Stimulated activated CD4-positive, alpha-beta T cell treated with anti-CD3 and anti-CD28 coated beads, Interleukin-4, amount 100 ng/mL, for 1 hour (primary cell): ENCODE results near the gene ARHGEF28.

Experiments
- DNase-seq: peaks from one replicate; pipeline ENCODE4 v3.0.0-alpha.2; 2020

Gene ARHGEF28

DNA sequence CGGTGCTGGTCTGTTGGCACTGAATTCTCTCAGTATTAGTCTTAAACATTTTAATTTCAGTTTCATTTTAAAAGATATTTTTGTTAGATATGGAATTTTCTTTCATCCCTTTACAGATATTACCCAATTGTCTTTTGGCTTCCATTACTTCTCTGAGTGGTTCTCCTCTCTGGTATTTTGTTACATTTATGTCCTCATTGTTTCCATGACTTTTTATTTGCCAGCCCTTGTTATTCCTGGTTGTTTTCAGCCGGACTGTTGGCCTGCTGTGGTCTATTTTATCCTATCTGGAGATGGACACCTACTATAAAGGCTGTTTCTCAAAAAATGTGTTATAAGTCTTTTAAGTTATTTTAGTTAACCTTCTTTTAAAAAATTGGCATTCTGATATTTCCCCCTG, 117.2 kb downstream of the ARHGEF28 start:
- no peak for DNase-seq

DNA sequence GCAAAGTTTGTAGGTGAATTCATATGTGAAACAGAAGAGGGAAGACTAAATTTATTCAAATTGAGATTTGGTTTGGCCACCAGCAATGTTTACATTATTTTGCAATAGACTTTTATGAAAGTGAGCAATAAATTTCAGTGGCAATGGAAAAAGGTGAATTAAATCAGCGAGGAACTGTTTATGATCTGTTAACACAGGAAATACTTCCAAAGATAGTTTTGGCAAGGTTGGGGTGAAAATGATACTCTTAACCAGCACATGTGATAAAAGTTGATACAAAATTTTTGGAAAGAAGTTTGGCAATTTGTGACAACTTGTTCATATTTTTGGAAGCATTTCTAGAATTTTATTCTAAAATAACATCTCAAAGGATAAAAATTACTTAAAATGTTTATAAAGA, 119.8 kb downstream of the ARHGEF28 start:
- no peak for DNase-seq

DNA sequence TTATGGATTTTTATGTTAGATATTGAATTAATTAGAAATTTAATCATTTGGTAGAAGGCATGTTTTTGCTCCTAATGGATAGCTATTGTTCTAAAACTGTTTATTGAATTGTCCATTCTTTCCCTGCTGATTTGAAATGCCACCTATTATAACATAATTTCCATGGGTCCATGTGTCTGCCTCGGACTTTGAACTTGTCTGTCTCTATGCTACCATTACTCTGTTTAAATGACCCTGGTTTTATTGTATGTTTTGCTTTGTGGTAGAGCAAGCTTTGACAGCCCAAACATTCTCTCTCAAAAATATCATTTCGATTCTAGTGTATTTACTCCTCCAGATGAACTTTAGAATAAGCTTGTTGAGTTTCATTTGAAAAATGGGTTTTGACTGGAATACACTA, 120.6 kb downstream of the ARHGEF28 start:
- no peak for DNase-seq

DNA sequence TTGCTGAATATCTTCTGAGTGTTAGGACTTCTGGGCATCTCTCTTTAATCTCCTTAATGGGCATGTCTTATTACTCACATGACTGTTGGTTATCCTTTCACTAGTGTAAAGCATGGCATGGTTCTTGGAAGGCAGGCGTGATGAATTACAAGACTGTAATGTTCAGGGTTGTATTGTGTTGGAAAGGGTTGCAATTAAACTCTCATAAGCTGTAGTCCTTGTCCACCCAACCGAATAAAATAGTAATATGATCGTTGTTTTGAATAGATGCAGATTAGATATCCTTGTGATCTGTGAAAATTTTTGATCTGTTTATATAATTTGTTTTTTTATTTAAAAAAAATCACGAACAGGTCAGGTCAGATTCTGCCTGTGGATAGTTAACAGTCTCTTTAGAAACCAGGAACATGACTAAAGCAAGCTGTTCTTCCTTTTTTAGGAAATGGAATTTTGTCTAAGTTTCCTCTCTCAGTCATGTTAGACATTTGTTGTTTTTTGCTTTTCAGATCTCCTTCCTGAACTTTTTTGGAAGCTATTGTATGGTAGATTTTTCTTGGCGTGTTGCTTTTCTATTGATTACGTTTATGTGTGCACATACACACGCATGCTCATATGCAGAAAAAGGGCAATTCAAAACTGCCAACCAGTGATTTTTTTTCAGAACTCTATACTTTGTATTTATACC, 121.8 kb downstream of the ARHGEF28 start:
- no peak for DNase-seq

DNA sequence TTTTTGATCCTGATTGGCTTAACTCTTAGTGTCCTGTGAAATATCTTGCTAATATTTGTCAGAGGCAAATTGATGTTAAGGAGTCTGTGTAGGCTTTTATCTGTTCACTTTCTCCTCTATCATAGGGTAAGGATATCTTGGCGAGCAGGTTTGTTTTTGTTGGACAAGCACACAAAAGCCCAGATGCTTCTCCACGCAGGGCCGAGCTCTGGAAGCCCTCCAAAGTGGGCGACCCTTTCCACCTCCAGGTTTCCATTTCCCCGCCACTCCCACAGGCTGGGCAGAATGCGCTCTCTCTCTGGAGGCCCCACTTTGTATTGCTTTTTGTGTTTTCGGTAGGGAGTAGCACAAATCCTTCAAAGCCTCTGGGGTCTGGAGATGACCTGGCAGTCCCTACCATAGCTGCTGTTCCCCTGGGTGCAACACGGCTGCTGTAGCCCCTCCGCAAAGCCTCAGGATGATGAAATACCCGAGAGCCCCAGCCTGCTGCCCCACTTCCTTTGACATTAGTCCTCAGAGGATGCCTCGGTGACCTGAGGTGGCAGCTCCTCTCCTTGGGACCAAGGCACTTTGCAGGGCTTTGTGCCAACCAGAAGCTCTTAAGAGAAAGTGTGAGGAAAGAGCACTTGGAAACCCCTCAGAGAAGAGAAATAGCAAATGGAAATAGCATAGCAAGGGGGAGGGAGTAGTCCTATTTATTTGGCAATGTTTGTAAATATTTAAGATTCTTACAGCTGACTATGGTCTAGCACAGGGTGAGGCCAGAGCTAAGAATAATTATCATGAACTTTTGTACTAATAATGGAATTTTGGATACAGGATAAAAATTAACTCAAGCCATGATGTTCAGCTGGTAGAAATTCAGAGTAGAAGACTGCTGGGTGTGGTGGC, 122.8 kb downstream of the ARHGEF28 start:
- no peak for DNase-seq

DNA sequence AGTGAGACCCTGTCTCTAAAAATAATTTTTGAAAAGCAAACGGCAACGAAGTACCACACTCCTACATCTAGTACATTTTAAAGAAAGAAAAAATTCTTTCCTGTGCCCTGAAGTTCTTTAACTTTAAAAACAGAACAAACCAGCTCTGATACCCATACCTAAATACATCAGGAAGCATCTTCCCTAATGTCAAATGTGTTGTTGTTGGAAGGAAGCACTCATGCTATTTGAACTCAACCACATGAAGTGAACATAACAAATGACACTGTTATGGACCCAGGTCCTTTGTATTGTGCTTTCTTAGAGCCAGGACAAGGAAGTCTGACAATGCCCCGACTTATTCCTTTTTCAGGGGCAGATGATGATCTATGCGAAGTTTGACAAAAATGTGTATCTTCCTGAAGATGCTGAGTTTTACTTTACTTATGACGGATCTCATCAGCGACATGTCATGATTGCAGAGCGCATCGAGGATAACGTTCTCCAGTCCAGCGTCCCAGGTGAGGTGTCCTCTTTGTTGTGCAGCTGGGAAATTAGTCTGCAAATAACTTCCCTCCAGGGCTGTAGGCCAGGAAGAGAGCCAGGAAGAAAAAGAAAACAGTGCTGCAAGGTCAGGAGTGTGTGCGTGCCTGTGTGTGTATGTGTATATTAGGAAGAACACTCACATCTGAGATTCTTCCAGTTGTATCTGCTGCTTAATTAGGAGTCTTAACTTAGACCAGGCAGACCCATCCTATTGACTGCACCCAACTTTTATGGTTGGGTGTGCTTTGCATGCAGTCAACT, 123.7 kb downstream of the ARHGEF28 start:
- no peak for DNase-seq

DNA sequence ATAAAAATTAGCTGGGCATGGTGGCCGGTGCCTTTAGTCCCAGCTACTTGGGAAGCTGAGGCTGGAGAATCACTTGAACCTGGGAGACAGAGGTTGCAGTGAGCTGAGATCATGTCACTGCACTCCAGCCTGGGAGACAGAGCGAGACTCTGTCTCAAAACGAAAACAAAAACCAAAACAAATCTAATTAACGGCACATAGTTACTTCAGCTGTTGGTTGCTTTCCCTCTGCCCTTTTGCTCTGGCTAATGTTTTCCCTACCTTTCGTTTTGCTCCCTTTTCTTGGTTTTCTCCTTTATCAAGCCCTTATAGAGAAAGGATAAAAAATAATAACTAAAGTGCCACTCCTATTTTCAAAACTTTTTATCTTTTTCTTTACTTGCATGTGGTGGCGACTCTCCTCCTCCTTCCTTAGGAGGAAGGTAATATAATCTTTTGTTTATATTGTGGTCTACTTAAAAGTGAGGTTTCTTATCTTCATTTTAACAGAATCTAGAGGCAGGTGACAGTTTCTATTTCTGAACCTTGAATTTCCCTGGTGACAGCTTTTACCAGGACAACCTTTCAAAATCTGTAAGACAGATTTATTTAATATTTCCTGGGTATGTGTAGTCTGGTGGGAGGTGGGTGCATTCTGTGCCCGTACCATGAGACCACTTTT, 125.4 kb downstream of the ARHGEF28 start:
- no peak for DNase-seq

DNA sequence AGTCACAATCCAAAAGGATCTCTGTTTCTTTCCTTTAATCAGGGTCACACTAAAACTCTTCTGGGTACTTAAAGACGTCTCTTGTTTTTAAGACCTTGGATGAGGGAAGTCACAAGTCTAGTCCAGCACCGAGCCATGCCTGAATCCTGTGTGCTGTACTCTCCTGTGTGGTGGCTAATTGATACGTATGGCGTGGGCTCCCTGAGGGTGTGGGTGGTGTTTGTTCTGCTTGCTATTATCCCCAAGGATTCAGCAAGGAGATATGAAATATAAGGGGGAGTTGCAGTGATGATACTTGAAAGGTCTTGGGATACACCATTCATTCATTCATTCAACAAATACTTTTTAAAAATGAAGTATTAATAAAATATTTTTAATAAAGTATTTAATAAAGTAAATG, 128.3 kb downstream of the ARHGEF28 start:
- DNase-seq: no peak

DNA sequence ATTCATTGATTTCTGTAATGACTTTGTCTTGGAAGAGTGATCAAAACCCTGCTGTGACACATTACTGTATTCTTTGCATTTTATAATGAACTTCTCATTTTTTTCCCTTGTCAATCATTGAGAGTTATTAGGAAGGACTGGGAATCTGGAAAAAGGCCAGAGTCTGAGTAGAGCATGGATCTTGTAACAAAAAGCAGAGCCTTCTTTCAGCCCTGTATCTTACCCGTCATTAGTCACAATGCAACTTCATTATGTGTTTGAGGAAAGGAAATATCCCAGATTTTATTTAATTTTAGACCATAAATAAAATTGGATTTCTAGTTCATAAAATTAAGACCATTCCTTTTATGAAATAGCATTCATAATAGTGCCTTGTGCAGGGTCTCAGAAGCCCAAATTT, 131.4 kb downstream of the ARHGEF28 start:
- DNase-seq: no peak

DNA sequence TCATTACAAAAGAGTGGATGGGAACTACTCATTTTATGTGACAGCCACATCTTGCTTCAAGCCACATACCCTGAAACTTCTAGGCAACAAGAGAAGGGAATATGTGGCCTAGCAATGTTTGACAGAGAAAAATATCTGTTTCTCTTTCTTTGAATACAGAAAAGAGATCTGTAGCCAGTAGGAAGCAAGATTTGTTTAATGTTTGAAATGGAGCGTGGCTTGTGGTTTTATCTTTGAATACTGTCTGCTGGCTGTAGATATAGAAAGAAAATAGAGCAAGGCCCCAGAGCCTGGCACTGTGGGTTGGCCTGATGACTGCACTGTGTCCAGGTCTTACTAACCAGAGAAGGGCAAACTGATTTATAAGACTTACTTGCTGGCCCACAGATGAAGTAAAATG, 133.8 kb downstream of the ARHGEF28 start:
- DNase-seq: no peak

DNA sequence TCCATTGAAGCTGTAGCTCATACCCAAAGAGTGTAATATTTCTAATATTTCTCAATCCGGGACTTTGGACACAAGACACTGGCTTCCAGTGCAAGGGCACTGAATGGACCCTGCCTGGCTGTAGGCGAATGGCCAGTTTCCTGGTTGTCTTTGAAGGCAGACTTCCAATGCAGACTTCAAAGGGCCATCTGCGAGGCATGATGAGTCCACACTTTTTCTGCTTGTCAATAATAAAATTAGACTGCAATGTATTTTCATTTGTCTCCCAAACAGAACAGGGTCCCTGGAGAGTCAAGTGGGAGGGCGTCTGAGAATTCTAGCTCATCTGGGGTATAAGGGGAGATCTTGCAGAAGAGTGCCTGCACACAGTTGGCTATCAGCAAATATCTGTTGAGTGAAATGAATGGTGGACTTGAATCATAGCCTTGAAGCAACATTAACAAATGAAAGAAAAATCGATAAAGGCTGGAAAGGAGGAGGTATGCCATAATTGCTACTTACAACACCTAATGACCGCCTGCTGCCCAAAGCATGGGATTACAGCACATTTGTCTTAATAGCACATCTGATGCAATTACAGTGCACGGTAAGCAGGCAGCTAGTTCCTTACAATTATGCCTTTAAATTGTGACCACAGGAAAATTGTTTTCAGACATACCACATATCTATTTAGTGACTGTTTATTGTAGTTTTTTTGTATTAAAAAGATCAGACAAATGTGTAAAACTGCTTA, 137.5 kb downstream of the ARHGEF28 start:
- DNase-seq: no peak

DNA sequence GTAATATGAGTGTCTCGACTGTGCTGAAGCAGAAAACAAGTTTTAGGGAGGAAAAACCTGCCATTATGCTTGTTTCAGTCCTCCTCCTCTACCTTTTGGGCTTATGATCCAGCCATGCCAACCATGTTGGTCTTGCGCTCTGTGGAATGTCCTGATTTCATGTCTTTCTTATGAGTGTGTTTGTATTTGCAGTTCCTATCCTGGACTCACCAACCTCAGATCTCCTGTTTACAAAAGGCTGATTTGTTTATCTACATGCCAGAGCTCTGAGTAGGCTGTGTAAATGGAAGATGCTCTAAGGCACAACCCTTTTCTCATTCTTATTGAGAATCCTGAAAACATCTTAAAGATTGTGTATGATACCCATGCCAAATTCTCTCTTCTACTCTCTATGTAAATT, 138.6 kb downstream of the ARHGEF28 start:
- no peak for DNase-seq

DNA sequence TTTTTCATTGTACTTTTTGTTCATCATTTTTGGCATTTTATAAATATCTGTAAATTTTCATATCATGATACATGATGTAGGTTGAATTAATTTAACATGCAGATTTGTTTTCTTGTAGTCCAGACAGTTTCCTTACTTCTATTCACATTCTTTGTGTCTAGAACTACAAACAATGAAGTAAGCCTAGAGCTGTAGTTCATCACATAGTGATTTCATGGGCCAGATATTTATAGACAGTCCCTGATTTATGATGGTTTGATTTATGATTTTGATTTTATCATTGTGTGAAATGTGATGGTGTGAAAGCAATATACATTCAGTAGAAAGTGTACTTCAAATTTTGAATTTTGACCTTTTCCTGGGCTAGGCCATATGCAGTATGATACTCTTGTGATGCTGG, 139.0 kb downstream of the ARHGEF28 start:
- no peak for DNase-seq

DNA sequence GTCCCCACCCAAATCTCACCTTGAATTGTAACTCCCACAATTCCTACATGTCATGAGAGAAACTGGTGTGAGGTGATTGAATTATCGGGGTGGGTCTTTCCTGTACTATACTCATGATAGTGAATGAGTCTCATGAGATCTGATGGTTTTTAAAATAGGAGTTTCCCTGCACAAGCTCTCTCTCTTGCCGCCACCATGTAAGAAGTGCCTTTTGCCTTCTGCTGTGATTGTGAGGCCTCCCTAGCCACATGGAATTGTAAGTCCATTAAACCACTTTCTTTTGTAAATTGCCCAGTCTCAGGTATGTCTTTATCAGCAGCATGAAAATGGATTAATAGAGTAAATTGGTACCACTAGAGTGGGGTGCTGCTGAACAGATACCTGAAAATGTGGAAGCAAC, 140.9 kb downstream of the ARHGEF28 start:
- DNase-seq: no peak

DNA sequence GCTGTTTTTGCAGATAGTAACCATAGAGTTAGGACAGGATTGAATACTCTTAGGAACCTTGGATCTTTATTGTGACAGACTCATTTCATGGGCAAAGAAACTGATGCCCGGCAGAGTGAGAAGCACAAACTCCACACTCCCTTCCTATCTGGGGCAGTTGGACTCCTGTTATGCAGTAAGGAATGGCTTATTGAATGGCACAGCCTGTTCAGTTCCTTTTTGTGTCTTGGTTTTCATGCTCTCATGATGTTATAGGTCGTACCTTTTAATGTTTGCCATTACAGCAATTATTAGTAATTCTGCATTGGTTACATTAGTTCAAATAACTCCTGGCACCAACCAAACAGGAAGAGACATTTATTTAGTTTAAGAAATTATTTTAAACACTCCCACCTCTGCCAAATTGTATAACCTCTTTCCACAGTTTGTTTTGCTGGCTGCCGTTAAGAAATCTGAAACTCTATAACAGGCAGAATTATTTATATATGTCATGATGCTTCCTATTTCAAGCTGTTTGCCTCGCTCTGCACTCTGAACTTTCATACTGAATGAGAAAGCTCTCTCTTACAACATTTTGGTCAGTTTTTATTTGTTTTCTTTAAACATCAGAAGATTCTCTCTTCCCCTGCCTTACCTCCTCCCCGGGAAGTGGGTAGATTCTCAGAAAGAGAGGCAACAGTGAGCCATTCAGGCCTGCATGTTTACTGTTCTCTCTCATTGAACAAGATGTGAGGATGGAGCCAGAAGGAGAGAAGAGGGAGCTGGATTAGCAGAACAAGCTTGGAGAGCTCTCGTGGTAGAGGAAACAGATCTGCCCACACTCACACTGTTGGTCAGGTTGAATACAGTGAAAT, 144.4 kb downstream of the ARHGEF28 start:
- no peak for DNase-seq

DNA sequence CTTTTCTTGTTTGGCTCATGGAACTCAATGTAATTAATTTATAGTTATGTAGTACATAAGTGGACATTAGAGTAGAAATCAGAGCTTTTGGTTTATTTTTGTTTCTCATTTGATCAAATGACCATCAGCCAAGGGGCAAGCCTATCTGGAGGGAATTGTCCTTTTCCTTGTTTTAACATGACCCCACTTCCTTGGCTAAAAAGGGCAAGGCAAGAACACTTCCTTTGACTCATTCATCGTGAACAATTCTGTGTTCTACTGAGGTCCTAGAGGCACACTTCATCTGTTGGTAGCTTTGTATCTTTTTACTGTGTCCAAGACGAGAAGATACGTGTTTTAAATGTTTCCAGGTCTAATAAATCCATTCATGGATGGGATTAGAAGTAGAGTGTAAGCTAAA, 148.9 kb downstream of the ARHGEF28 start:
- DNase-seq: no peak

DNA sequence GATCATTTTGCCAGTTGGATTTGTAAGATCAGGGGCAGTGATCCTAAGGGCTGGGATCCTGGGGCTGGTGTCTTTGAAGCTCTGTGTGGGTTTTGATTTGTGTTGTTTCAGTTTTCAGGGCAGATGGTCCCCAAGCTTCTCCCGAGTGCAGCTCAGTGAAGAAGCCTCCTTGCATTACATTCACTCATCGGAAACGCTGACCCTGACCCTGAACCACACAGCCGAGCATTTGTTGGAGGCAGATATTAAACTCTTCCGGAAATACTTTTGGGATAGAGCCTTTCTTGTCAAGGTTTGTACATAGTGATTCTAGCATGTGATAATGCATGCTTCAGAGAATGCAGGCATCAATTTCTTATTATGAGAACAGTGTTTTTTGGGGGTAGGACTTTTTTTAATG, 150.4 kb downstream of the ARHGEF28 start:
- no peak for DNase-seq

DNA sequence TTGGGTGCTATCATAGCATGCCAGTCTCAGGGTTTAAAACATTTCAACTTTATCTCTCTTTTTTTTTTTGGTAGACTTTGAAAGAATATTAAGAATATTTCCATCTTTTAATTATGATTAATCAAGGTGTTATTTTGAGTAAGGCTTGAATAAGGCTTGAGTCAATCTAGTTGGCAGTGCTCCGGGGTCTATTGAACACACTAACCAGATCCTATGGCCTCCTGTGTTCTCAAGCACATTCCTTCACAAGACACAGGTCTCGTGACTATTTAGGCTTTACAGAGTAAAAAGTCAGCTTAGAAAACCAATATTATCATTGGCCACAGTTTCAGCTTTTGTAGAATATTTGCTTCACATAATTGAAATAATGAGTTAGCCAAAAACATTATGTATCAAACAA, 151.2 kb downstream of the ARHGEF28 start:
- no peak for DNase-seq

DNA sequence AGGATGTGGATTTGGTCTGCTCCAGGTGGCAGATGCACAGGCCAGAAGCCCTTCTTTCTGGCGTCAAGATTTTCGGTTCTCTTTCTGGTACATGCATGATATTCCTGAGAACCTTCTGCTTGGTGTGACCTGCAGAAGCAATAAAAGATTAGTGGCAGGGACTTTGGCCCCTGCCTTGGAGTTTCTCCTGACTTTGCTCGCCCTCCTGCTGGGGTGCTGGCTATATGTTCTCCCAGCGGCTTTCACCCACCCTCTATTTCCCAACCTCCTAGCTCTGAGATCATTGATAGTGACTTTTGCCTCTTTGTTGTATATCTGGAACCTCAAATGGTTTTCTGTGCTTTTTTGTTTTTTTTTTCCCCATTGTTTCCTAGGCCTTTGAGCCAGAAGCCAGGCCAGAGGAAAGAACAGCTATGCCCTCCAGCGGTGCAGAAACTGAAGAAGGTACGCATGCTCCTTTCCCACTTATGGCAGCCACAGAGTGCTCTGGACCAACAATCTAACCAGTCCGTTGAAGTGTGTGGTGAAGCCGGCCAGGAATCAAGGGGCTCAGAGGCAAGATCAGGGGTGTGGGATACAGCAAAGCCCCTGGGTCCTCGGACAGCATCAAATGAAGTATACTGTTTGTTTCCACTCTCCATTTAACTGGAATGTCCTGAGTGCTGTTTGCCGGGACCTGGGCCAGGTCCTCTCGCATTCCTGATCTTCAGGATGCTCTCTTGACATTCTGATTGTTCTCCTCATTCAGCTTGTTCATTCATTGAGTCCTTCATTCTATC, 154.5 kb downstream of the ARHGEF28 start:
- DNase-seq: no peak

DNA sequence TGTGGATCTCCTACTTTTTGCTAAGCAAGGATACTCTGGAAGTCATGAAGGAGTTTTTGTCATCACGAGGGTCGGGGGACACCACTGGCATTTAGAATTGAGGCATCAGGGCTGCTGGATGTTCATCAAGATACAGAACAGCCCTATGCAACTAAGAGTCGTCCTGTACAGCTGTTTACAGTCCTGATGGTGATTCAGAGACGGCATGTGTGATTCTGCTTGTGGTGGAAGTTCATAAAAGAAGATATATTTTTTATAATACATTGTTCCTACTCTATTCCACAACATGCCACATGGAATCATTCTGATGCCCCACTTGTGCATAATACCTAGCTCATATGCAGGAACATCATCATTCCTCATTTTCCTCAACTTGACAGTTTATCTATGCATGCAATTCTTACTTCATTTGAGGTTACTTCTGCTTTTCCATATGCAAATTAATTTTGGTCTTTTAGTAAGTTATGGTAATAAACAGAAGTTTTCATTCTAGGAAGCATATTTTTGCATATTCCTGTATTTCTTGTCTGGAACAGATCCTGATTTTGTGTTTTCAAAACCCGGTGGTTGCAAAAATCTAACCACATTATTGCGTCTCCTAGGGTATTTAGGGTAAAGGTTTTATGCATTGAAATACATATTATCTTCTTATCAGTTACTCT, 155.2 kb downstream of the ARHGEF28 start:
- no peak for DNase-seq
